Naive thymus-derived CD4-positive, alpha-beta T cell (primary cell): ENCODE results near the gene GPC6. TPM values are rescaled to one million over a fixed set of nuclear protein-coding genes. Genes with fewer than 3 reads are reported as not detected.

Source experiments
- ATAC-seq: fragments of 150-1000 bp; cut with Tn5 transposase; 2 replicates; pipeline ENCODE4 v1.10.0; 2021; ENCODE audit warnings: mild to moderate bottlenecking, moderate library complexity
- CTCF ChIA-PET: fragments of 350-600 bp; sonication (Branson Sonifier 250); formaldehyde crosslinking; loops from one replicate; lab custom pipeline; 2021; ENCODE audit warnings: antibody characterized with exemption; lab: Charles Lee
- POLR2A ChIA-PET: fragments of 350-600 bp; sonication (Branson Sonifier 250); formaldehyde crosslinking; loops from one replicate; lab custom pipeline; 2021; ENCODE audit warnings: antibody characterized with exemption, inconsistent platforms; lab: Charles Lee
- DNase-seq, 9 donors: peaks; one replicate each; pipeline versions ENCODE4 v3.0.0 to v3.0.0-alpha.2; 2020 to 2022; ENCODE audit warnings: mixed read lengths in 1 of 9
- H3K27ac ChIP-seq: one replicate; pipeline ENCODE4 v1.7.0; 2013; ENCODE audit warnings: mild to moderate bottlenecking, low read depth, low read length, moderate library complexity
- H3K27me3 ChIP-seq, 2 donors: one replicate each; pipeline ENCODE4 v1.7.0; 2013; ENCODE audit warnings: low read length in 2 of 2, mild to moderate bottlenecking in 2 of 2, moderate library complexity in 2 of 2; ENCODE audit not compliant: control insufficient read depth in 2 of 2, insufficient read depth in 2 of 2
- H3K36me3 ChIP-seq, 3 experiments: 1 replicate in 2 of 3; 2 replicates in 1 of 3; pipeline ENCODE4 v1.7.0; 2013; ENCODE audit warnings: low read length in 3 of 3, mild to moderate bottlenecking in 3 of 3, moderate library complexity in 1 of 3; ENCODE audit not compliant: insufficient read depth in 3 of 3, control insufficient read depth in 2 of 3
- H3K4me1 ChIP-seq, 2 donors: one replicate each; pipeline ENCODE4 v1.7.0; 2013; ENCODE audit warnings: low read length in 2 of 2, mild to moderate bottlenecking in 2 of 2, moderate library complexity in 1 of 2; ENCODE audit not compliant: control insufficient read depth in 2 of 2, insufficient read depth in 2 of 2
- H3K4me3 ChIP-seq: 2 replicates; pipeline ENCODE4 v1.7.0; 2013; ENCODE audit warnings: mild to moderate bottlenecking, low read length
- H3K9me3 ChIP-seq, 3 experiments: 1 replicate in 2 of 3; 2 replicates in 1 of 3; pipeline ENCODE4 v1.7.0; 2013; ENCODE audit warnings: low read length in 3 of 3; ENCODE audit not compliant: control insufficient read depth in 2 of 3
- H3K27ac Mint-ChIP-seq, 9 donors: one replicate each; pipeline ENCODE4 v1.8.0; 2020 to 2022; ENCODE audit warnings: mixed read lengths in 9 of 9, mild to moderate bottlenecking in 8 of 9, moderate library complexity in 5 of 9, inconsistent platforms in 2 of 9
- H3K27me3 Mint-ChIP-seq, 5 donors: one replicate each; pipeline ENCODE4 v1.8.0; 2021 to 2022; ENCODE audit warnings: mixed read lengths in 5 of 5, mild to moderate bottlenecking in 1 of 5
- H3K36me3 Mint-ChIP-seq, 5 donors: one replicate each; pipeline ENCODE4 v1.8.0; 2020 to 2022; ENCODE audit warnings: mixed read lengths in 5 of 5, mild to moderate bottlenecking in 3 of 5, inconsistent platforms in 1 of 5
- H3K4me1 Mint-ChIP-seq, 7 donors: one replicate each; pipeline ENCODE4 v1.8.0; 2020 to 2022; ENCODE audit warnings: mixed read lengths in 7 of 7, mild to moderate bottlenecking in 3 of 7, inconsistent platforms in 1 of 7
- H3K4me3 Mint-ChIP-seq, 10 donors: one replicate each; pipeline ENCODE4 v1.8.0; 2020 to 2022; ENCODE audit warnings: mild to moderate bottlenecking in 10 of 10, mixed read lengths in 10 of 10, moderate library complexity in 6 of 10, inconsistent platforms in 2 of 10
- H3K9me3 Mint-ChIP-seq, 11 donors: one replicate each; pipeline ENCODE4 v1.8.0; 2020 to 2022; ENCODE audit warnings: mixed read lengths in 11 of 11, mild to moderate bottlenecking in 4 of 11, inconsistent platforms in 1 of 11, moderate library complexity in 1 of 11
- intact Hi-C, 2 donors: fragments of 100-400 bp; cut with micrococcal nuclease; formaldehyde crosslinking; loops; one replicate each; pipeline ENCODE4 v1.15.1; 2023
- polyA plus RNA-seq, 2 donors: library from polyadenylated mRNA; unstranded; fragments of 300-500 nt; fragmentation: Illumina TruSeq; gene quantifications; one replicate each; pipeline ENCODE4 v1.2.3, GENCODE V29; 2021
- total RNA-seq, 6 experiments: library from RNA in 5 of 6; stranded (reverse) in 5 of 6; gene quantifications; 1 replicate in 5 of 6; 2 replicates in 1 of 6; pipeline ENCODE4 v1.2.3 and lab custom pipeline; 2021 to 2026

The GPC6 gene
- total RNA-seq, result not detected
- not detected for polyA plus RNA-seq
- total RNA-seq (lab: John Stamatoyannopoulos, UW), result not detected

DNA sequence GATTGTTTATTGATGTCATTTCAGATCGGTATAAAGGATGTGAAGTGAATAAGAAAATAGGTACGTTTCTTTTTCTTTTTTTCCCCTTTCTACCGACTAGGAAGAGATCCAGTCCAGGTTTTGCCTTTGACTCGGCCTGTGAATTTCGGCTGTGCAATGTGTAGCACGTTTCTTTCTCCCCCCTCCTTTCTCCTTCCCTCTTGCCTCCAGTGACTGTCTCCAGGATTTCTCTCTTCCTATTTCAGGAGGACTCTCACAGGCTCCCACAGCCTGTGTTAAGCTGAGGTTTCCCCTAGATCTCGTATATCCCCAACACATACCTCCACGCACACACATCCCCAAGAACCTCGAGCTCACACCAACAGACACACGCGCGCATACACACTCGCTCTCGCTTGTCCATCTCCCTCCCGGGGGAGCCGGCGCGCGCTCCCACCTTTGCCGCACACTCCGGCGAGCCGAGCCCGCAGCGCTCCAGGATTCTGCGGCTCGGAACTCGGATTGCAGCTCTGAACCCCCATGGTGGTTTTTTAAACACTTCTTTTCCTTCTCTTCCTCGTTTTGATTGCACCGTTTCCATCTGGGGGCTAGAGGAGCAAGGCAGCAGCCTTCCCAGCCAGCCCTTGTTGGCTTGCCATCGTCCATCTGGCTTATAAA lies at the start of gene GPC6:
TSS of gene GPC6 (plus strand) at position 185 of the 657 bp plus-strand sequence.
- Mint-ChIP-seq H3K36me3 (peaks cover 0 to 10% (median 0%) of the 10 kb centered on the region in 5 donors), H3K27ac (no peak within 1 kb of the TSS), H3K9me3 (peaks cover 0 to 9% (median 0%) of the 10 kb centered on the region in 11 donors), H3K4me3 (peak within 1 kb of the TSS in 1 of 10 donors; percentile 22), H3K4me1 (peaks cover 0 to 16% (median 0%) of the 10 kb centered on the region in 7 donors), H3K27me3 (peaks cover 36 to 65% (median 57%) of the 10 kb centered on the region in 5 donors)
- no peak for ATAC-seq
- Histone ChIP-seq H3K9me3 (no peaks in the 10 kb centered on the region), H3K4me3 (no peak within 1 kb of the TSS), H3K4me1 (no peaks in the 10 kb centered on the region), H3K27me3 (peaks cover 0 to 4% of the 10 kb centered on the region in 2 donors), H3K36me3 (no peaks in the 10 kb centered on the region), H3K27ac (no peak within 1 kb of the TSS)
- no peak for DNase-seq
- intact Hi-C loops, result loop anchor here in 1 of 2 donors (10.0 kb wide), 1 partner anchor 1478 kb away; no protein-coding TSS in a partner anchor
- ChIA-PET CTCF (no interaction called here), POLR2A (no interaction called here)

DNA sequence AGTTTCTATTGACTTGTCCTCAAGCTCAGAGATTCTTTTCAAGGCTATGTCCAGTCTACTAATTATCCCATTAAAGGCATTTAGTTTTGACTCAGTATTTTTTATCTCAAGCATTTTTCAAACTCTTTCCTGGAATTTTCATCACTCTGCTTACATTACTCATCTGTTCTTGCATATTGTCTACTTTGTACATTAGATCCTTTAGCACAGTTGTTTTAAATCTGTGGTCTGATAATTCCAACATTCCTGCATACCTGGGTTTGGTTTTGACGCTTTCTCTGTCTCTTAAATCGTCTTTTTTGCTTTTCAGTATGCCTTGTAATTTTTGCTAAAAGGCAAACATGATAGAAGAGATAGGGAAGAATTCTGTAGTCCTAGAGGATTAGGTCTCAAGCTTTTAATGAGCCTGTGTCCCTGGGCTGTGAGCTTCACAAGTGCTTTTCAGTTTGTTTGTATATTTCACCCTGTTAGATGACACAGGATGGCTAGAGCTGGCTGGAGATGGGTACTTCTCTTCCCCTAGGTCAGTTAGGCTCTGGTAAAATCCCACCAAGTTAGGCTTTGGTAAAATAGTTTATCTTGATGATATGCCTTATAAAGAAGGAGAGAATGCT lies 46.1 kb upstream of the GPC6 start:
- peaks cover 0 to 4% (median 0%) of the 10 kb centered on the region in 5 donors for H3K36me3 Mint-ChIP-seq
- peaks cover 0 to under 1% (median 0%) of the 10 kb centered on the region in 5 donors for H3K27me3 Mint-ChIP-seq
- DNase-seq (no peak), ATAC-seq (no peak)
- no peaks in the 10 kb centered on the region for H3K27me3 ChIP-seq
- ChIA-PET CTCF (no interaction called here), POLR2A (no interaction called here)
- H3K27ac Mint-ChIP-seq, result no peak overlapping the region
- no peaks in the 10 kb centered on the region for H3K4me1 Mint-ChIP-seq
- no peaks in the 10 kb centered on the region for H3K4me1 ChIP-seq
- intact Hi-C loops, result no loop called here
- no peaks in the 10 kb centered on the region for H3K9me3 ChIP-seq
- no peak overlapping the region for H3K27ac ChIP-seq
- no peak overlapping the region for H3K4me3 Mint-ChIP-seq
- no peaks in the 10 kb centered on the region for H3K36me3 ChIP-seq
- H3K4me3 ChIP-seq, result no peak overlapping the region
- H3K9me3 Mint-ChIP-seq, result peaks cover 0 to 16% (median 0%) of the 10 kb centered on the region in 11 donors

DNA sequence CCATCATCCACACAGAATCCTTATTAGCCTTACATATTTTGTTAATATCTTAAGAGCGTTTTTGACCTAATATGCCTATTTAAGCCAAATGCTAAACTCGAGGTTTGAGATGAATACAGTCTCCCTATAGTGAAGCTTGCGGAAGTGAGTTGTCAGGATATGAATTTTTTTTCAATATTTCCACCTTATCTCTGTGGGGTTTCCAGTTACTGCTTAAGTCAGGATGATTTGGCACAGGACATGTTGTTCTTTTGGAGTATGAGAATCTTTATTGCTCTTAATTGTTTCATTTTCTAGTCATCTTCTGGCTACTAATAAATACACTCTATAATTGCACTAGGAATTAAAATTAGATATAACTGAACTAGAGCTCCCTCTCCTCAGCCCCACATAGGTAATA lies 44.2 kb upstream of the GPC6 start:
- H3K4me3 ChIP-seq, result no peak overlapping the region
- POLR2A ChIA-PET, result no interaction called here
- no peak for ATAC-seq
- Mint-ChIP-seq H3K27ac (no peak overlapping the region), H3K4me3 (no peak overlapping the region), H3K36me3 (no peaks in the 10 kb centered on the region), H3K9me3 (peaks cover 0 to 11% (median 0%) of the 10 kb centered on the region in 11 donors), H3K27me3 (no peaks in the 10 kb centered on the region), H3K4me1 (no peaks in the 10 kb centered on the region)
- CTCF ChIA-PET, result interaction anchor here (0.6 kb wide), 1 partner anchor 272 kb away, joined by 4 read pairs; no protein-coding TSS in a partner anchor
- DNase-seq, result no peak
- H3K9me3 ChIP-seq, result no peaks in the 10 kb centered on the region
- H3K36me3 ChIP-seq, result no peaks in the 10 kb centered on the region
- no peaks in the 10 kb centered on the region for H3K27me3 ChIP-seq
- no peaks in the 10 kb centered on the region for H3K4me1 ChIP-seq
- intact Hi-C loops, result no loop called here
- H3K27ac ChIP-seq, result no peak overlapping the region

DNA sequence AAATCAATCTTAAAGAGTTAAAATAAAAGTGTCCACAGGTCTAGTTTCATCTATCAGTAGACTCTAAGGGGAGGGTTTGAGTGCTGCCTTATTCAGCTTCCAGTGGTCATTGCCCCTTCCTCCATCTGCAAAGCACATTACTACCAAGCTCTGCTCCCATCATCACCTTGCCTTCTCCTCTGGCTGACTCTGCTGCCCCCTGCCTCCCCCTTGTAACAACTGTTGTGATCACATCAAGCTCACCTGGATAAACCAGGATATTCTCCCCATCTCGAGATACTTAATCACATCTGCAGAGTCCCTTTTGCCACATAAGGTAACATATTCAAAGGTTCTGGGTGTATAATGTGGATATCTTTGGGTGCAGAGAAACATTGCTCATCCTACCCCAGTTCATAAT lies 43.3 kb upstream of the GPC6 start:
- Histone ChIP-seq H3K27ac (no peak overlapping the region), H3K27me3 (no peaks in the 10 kb centered on the region), H3K4me1 (no peaks in the 10 kb centered on the region), H3K4me3 (no peak overlapping the region), H3K36me3 (no peaks in the 10 kb centered on the region), H3K9me3 (no peaks in the 10 kb centered on the region)
- H3K27me3 Mint-ChIP-seq, result no peaks in the 10 kb centered on the region
- no peak overlapping the region for H3K4me3 Mint-ChIP-seq
- ATAC-seq, result no peak
- POLR2A ChIA-PET, result no interaction called here
- H3K9me3 Mint-ChIP-seq, result peaks cover 0 to 8% (median 0%) of the 10 kb centered on the region in 11 donors
- CTCF ChIA-PET, result no interaction called here
- no peak overlapping the region for H3K27ac Mint-ChIP-seq
- no peaks in the 10 kb centered on the region for H3K36me3 Mint-ChIP-seq
- DNase-seq, result no peak
- intact Hi-C loops, result no loop called here
- H3K4me1 Mint-ChIP-seq, result no peaks in the 10 kb centered on the region

DNA sequence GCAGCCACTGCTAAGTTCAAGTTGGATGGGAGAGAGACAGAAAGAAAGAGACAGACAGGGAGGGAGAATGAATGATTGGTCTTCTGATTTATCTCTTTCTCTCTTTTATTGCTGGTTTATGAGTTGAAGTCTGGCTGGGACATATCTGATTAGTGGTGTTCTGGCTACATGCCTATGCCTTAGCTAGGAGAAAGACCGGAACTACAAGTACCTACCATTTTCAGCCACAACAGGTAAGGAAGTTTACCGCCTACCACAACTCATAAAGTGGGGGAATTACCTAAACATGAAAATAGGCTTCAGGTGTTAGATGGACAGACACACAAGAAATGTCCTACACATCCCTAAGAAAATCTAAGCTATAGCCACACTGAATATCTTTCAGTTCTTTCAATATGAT lies 36.6 kb upstream of the GPC6 start:
- Mint-ChIP-seq H3K27me3 (no peaks in the 10 kb centered on the region), H3K4me1 (no peaks in the 10 kb centered on the region), H3K27ac (no peak overlapping the region), H3K9me3 (peaks cover 2 to 20% (median 11%) of the 10 kb centered on the region in 11 donors), H3K4me3 (no peak overlapping the region), H3K36me3 (no peaks in the 10 kb centered on the region)
- ChIA-PET POLR2A (no interaction called here), CTCF (no interaction called here)
- H3K4me3 ChIP-seq, result no peak overlapping the region
- no peaks in the 10 kb centered on the region for H3K27me3 ChIP-seq
- H3K4me1 ChIP-seq, result no peaks in the 10 kb centered on the region
- H3K9me3 ChIP-seq, result no peaks in the 10 kb centered on the region
- no peak for DNase-seq
- H3K27ac ChIP-seq, result no peak overlapping the region
- no peaks in the 10 kb centered on the region for H3K36me3 ChIP-seq
- no peak for ATAC-seq
- intact Hi-C loops, result no loop called here

DNA sequence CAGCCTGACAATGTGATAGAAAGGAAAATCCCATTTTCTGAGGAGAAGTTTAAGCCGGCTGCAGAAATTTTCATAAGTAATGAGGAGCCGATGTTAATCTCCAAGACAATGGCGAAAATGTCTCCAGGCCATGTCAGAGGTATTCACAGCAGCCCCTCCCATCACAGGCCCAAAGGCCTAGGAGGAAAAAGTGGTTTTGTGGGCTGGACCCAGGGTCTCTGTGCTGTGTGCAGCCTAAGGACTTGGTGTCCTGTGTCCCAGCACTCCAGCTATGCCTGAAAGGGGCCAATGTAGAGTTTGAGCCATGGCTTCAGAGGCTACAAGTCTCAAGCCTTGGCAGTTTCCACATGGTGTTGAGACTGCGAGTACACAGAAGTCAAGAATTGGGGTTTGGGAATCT lies 32.9 kb upstream of the GPC6 start:
- Histone ChIP-seq H3K4me1 (no peaks in the 10 kb centered on the region), H3K27me3 (no peaks in the 10 kb centered on the region), H3K36me3 (no peaks in the 10 kb centered on the region), H3K4me3 (no peak overlapping the region), H3K9me3 (no peaks in the 10 kb centered on the region), H3K27ac (no peak overlapping the region)
- Mint-ChIP-seq H3K27me3 (peaks cover 0 to 4% (median 0%) of the 10 kb centered on the region in 5 donors), H3K27ac (no peak overlapping the region), H3K36me3 (no peaks in the 10 kb centered on the region), H3K4me3 (no peak overlapping the region), H3K9me3 (peaks cover 2 to 31% (median 17%) of the 10 kb centered on the region in 11 donors), H3K4me1 (no peaks in the 10 kb centered on the region)
- ChIA-PET POLR2A (no interaction called here), CTCF (no interaction called here)
- ATAC-seq (no peak), DNase-seq (no peak)
- intact Hi-C loops, result no loop called here
